GM12891 (cell line): ENCODE results near the gene UBE2G1.
"Not testable (repeated sequence)": the region's sequence is repeated elsewhere in the genome, so short reads cannot be mapped to it uniquely, and the experiment has no call there.

Experiments
- DNase-seq: peaks from one replicate; pipeline ENCODE4 v3.0.0; 2011; ENCODE audit warnings: low spot score; ENCODE audit not compliant: insufficient read length
- FAIRE-seq: peaks from 2 replicates; lab custom pipeline; 2011; peaks lifted over from hg19 to GRCh38; lab: Jason Lieb, UNC
- PAX5 ChIP-seq: IDR thresholded peaks from 2 replicates; pipeline ENCODE4 v1.6.1; 2011; ENCODE audit warnings: low read length, moderate library complexity, mild to moderate bottlenecking; ENCODE audit not compliant: insufficient read depth, severe bottlenecking
- POLR2A ChIP-seq: IDR thresholded peaks from 2 replicates; pipeline ENCODE4 v1.6.1; 2011; ENCODE audit warnings: low read depth, low read length, control low read depth
- POLR2AphosphoS5 ChIP-seq: IDR thresholded peaks from 2 replicates; pipeline ENCODE4 v1.6.1; 2011; ENCODE audit warnings: low read depth, low read length, control low read depth
- POU2F2 ChIP-seq: IDR thresholded peaks from 2 replicates; pipeline ENCODE4 v1.6.1; 2011; ENCODE audit warnings: low read depth, mild to moderate bottlenecking, control low read depth, low read length, moderate library complexity
- SPI1 ChIP-seq: IDR thresholded peaks from 2 replicates; pipeline ENCODE4 v1.6.1; 2011; ENCODE audit warnings: low read depth, low read length, control low read depth
- TAF1 ChIP-seq: IDR thresholded peaks from 2 replicates; pipeline ENCODE4 v1.6.1; 2011; ENCODE audit warnings: low read depth, low read length, control low read depth

Gene UBE2G1

DNA sequence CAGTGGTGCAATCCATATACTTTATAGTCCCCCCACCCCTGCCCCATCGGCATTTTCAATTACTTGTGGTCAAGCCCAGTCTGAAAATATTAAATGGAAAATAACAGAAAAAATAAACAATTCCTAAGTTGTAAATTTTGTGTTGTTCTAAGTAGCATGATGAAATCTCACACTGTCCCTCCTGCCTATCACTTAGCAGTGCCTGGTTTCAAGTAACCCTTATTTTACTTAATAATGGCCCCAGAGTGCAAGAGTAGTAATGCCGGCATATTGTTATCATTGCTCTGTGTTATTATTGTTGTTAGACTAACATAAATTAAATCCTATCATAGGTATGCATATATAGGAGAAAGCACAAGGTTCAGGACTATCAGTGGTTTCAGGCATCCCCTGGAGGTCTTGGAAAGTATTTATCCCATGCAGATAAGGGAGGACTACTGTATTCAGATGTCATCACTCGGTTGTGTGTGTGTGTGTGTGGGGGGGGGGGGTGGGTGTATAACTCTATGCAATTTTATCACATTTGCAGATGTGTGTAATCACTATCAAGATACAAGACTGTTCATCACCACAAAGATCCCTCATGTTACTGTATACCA is 9.3 kb downstream of the UBE2G1 start:
- peak; percentile 33 for FAIRE-seq
- no peak for DNase-seq
- TF ChIP-seq POLR2A (no peak), POU2F2 (no peak), TAF1 (no peak), POLR2AphosphoS5 (no peak), SPI1 (no peak), PAX5 (no peak)

DNA sequence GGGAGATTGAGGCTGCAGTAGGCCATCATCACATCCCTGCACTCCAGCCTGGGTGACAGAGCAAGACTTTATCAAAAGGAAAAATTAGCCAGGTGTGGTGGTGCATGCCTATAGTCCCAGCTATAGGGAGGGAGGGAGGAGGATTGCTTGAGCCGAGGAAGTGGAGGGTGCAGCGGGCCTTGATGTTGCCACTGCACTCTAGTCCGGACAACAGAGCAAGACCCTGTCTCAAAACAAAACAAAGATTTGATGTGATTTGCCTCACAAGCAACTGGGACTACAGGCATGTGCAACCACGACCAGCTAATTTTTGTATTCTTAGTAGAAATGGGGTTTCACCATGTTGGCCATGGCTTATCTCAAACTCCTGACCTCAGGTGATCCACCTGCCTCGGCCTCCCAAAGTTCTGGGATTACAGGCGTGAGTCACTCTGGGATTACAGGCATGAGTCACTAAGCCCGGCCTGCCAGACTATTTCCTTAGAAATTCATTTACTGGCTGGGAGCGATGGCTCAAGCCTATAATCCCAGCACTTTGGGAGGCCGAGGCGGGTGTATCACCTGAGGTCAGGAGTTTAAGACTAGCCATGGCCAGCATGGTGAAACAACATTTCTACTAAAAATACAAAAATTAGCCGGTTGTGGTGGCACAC is 11.5 kb downstream of the UBE2G1 start:
- TF ChIP-seq TAF1 (no peak), POU2F2 (no peak), POLR2AphosphoS5 (no peak), PAX5 (no peak), POLR2A (no peak), SPI1 (no peak)
- DNase-seq = no peak
- peak; percentile 77 for FAIRE-seq

DNA sequence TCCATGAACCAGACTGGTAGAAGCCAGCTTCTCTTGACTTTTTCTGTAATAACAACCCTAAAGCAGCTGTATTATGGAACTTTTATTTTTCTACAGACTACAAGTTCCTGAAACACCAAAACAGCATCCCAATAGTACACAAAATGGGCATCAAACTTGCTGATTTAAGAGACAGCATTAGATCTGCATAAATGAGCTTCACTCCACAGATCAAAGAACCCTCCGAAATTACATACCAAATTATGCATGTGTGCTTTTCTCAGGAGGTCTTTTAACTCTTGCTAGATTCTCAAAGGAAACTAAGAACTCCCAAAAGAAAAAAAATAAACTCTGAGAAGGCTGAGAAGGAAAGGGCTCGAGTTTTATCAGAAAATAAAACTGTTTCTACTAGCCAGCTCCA is 12.3 kb downstream of the UBE2G1 start:
- FAIRE-seq (no peak), DNase-seq (no peak)
- TF ChIP-seq TAF1 = no peak
- TF ChIP-seq PAX5 = no peak
- no peak for TF ChIP-seq POLR2A
- TF ChIP-seq SPI1 = no peak
- no peak for TF ChIP-seq POU2F2
- no peak for TF ChIP-seq POLR2AphosphoS5

DNA sequence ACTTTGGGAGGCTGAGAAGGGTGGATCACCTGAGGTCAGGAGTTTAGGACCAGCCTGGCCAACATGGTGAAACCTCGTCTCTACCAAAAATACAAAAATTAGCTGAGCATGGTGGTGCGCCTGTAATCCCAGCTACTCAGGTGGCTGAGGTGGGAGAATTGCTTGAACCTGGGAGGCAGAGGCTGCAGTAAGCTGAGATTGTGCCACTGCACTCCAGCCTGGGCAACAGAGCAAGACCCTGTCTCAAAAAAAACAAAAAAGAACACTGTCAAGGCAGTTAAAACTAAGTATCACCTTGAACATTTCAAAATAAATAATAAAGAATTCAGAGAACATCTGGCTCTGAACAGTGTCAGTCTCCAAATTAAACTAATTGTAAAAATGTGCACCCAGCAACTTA is 16.3 kb downstream of the UBE2G1 start:
- not testable (repeated sequence) for DNase-seq, FAIRE-seq

DNA sequence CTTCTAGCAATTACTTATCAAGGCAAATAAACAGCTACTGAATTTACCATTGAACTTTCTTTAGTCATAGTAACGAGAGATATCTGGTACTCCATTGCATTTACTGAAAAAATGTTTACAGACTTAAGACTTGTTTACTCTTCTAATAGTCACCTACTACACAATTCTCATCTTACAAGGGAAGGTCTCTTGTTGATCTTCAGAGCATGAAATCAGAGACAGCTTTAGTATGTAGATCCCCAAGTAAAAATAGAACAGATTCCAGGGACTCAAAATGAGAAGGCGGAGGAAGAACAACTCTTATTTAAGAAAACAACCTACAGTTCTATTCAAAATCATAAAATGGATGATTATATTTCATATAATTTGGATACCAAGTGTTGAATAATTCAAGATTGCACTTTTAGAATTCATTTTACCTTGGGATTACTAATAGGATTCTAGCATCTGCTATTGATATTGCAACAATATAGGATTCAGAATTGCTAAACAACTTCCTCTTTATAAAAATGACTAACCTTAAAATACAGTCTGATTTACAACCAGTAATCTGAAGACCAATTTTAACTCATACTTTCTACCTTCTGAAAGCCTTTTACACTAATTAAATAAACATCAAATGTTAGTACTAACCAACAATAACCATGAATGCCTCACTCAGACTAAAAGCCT is 20.8 kb downstream of the UBE2G1 start:
- no peak for TF ChIP-seq PAX5
- no peak for TF ChIP-seq TAF1
- no peak for TF ChIP-seq POLR2AphosphoS5
- TF ChIP-seq POLR2A = no peak
- TF ChIP-seq SPI1 = no peak
- FAIRE-seq (no peak), DNase-seq (no peak)

DNA sequence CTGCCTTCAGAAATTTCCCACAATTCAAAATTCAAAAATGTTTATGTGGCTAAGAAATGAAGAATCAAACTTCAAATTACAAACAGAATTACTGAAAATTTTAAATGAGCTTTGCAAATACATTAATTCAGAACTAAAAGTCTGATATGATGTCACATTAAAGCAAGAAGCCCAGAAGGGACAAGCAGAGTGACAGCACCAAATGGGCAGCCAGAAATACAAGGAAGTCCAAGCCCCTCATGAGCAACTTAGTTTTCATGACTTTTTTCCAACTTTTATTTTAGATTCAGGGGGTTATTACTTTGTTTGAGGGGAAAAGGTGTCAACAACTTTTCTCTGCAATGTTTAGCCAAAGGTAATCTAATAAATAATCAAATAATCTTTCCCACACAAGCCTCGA is 21.5 kb downstream of the UBE2G1 start:
- FAIRE-seq = no peak
- DNase-seq = no peak
- TF ChIP-seq TAF1 (no peak), POLR2AphosphoS5 (no peak)

DNA sequence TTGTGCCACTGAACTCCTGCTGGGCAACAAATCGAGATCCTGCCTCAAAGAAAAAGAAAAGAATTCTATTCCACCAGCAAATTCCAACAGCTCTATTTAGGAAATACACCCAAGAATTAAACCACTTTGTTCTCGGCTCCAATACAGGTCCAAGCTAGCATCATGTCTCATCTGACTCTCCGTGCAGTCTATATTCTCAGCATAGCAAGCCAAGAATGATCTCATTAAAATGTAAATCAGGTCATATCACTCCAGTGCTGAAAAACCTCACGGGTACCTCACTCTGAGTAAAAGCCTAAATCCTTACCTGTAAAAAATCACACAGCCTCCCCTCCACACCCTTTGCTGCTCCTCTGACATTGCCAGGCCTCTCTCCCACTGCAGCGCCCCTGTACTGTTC is 23.9 kb downstream of the UBE2G1 start:
- FAIRE-seq (no peak), DNase-seq (no peak)
- no peak for TF ChIP-seq POU2F2
- TF ChIP-seq POLR2A = no peak
- no peak for TF ChIP-seq SPI1
- TF ChIP-seq TAF1 = no peak
- no peak for TF ChIP-seq PAX5
- no peak; the same call in 1 of the 2 replicates for TF ChIP-seq POLR2AphosphoS5

DNA sequence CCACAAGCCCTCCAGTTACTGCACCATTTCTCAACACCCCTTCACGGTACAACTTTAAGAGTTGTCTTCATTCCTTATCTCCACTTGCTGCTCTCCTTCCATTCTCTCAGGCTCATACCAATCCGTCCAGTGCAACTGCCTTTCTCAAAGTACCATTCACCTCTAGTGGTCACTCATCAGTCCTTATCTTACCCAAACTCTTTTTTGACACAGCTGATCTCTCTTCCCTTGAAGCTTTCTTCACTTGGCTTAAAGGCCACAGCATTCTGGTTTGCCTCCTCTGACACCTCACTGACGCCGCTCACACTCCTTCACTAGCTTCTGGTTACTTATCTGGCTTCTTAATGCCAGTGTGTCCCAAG is 24.9 kb downstream of the UBE2G1 start:
- FAIRE-seq = peak; percentile 82
- DNase-seq = no peak
- TF ChIP-seq POU2F2 (no peak), TAF1 (no peak), PAX5 (no peak), POLR2AphosphoS5 (no peak), POLR2A (no peak; the same call in 1 of the 2 replicates), SPI1 (no peak)

DNA sequence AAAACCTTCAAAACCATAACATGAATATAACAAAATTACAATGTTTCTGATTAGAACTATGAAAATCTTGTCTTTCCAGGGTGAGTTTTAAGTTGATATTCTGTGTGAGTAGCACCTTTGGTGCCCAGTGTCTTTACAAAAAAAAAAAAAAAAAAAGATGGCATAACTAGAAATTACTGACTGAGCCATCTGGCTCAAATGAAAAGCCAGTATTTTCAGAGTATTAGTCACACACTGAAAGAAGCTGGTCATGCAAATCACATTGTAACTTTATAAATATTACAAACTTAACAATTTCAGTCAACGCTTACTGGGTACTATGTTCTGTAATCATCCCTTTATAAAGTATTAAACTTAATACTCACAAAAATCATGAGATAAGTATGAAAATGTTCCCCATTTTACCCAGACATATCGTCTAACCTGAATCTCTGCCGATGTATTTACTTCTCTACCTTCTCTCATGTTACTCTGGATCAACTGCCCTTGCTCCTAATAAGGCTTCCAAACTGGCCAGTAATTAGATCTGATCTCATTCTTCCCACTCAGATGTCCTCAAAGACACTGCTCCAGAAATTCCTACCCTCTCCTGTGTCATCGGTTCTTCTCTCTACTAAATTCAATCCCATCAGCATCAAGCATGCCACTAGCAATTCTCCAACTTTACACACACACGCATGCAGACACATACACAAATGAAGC is 25.4 kb downstream of the UBE2G1 start:
- FAIRE-seq (no peak), DNase-seq (no peak)
- TF ChIP-seq POLR2A = no peak
- no peak for TF ChIP-seq POLR2AphosphoS5
- no peak for TF ChIP-seq SPI1
- no peak for TF ChIP-seq POU2F2
- no peak for TF ChIP-seq PAX5
- no peak for TF ChIP-seq TAF1
